Measurements from ENCODE around the gene AAR2.

The AAR2 gene

GRCh38 chr20:36214684-36215256 lies 21.5 kb upstream of the AAR2 start:
- TF ChIP-seq EZH2phosphoT487 (IDR thresholded peaks at IDR 0.05; ENCODE audit: borderline replicate concordance, low read length) (no peak), CTCF (IDR thresholded peaks at IDR 0.05; ENCODE audit: low read depth, low read length, poor library complexity, severe bottlenecking) (peak; percentile 71)
- Histone ChIP-seq H3K27ac (ENCODE audit: low read depth, low read length) (no peak overlapping the region), H3K36me3 (ENCODE audit: control insufficient read depth, low read length) (no peaks in the 10 kb centered on the region), H3K4me1 (ENCODE audit: control insufficient read depth, low read length) (no peaks in the 10 kb centered on the region), H3K4me3 (ENCODE audit: low read length) (no peak overlapping the region), H3K27me3 (ENCODE audit: control insufficient read depth, low read length) (no peaks in the 10 kb centered on the region), H4K20me1 (ENCODE audit: control insufficient read depth, insufficient read depth, low read depth, low read length) (no peaks in the 10 kb centered on the region), H3F3A (ENCODE audit: control insufficient read depth, insufficient read depth) (no peaks in the 10 kb centered on the region), H3K4me2 (ENCODE audit: low read length) (no peak overlapping the region), H3K9me3 (ENCODE audit: control insufficient read depth, insufficient read depth, low read length) (no peaks in the 10 kb centered on the region), H3K9me2 (replicated peaks; ENCODE audit: control insufficient read depth, low read length) (no peaks in the 10 kb centered on the region), H3K79me2 (ENCODE audit: control insufficient read depth, low read length) (no peaks in the 10 kb centered on the region)

- Histone ChIP-seq H3K9me3 (ENCODE audit: control insufficient read depth, insufficient read depth, low read length) (no peaks in the 10 kb centered on the region), H3K36me3 (ENCODE audit: control insufficient read depth, low read length) (no peaks in the 10 kb centered on the region), H3K4me1 (ENCODE audit: control insufficient read depth, low read length) (no peaks in the 10 kb centered on the region), H3K79me2 (ENCODE audit: control insufficient read depth, low read length) (no peaks in the 10 kb centered on the region), H4K20me1 (ENCODE audit: control insufficient read depth, insufficient read depth, low read depth, low read length) (no peaks in the 10 kb centered on the region), H3K27me3 (ENCODE audit: control insufficient read depth, low read length) (no peaks in the 10 kb centered on the region), H3K27ac (ENCODE audit: low read depth, low read length) (no peak overlapping the region), H3K9me2 (replicated peaks; ENCODE audit: control insufficient read depth, low read length) (no peaks in the 10 kb centered on the region), H3K4me3 (ENCODE audit: low read length) (no peak overlapping the region), H3K4me2 (ENCODE audit: low read length) (no peak overlapping the region), H3F3A (ENCODE audit: control insufficient read depth, insufficient read depth) (no peaks in the 10 kb centered on the region)
- TF ChIP-seq EZH2phosphoT487 (IDR thresholded peaks at IDR 0.05; ENCODE audit: borderline replicate concordance, low read length) (no peak), CTCF (IDR thresholded peaks at IDR 0.05; ENCODE audit: low read depth, low read length, poor library complexity, severe bottlenecking) (no peak)
Measured at GRCh38 chr20:36215778-36216177, 20.5 kb upstream of the AAR2 start.

- no peaks in the 10 kb centered on the region for H3K9me2 ChIP-seq (replicated peaks; ENCODE audit: control insufficient read depth, low read length)
- no peaks in the 10 kb centered on the region for H3F3A ChIP-seq (ENCODE audit: control insufficient read depth, insufficient read depth)
- H3K36me3 ChIP-seq (ENCODE audit: control insufficient read depth, low read length) = no peaks in the 10 kb centered on the region
- H3K27me3 ChIP-seq (ENCODE audit: control insufficient read depth, low read length) = no peaks in the 10 kb centered on the region
- no peak overlapping the region for H3K4me3 ChIP-seq (ENCODE audit: low read length)
- H4K20me1 ChIP-seq (ENCODE audit: control insufficient read depth, insufficient read depth, low read depth, low read length) = no peaks in the 10 kb centered on the region
- H3K27ac ChIP-seq (ENCODE audit: low read depth, low read length) = no peak overlapping the region
- no peak for TF ChIP-seq EZH2phosphoT487 (IDR thresholded peaks at IDR 0.05; ENCODE audit: borderline replicate concordance, low read length)
- no peak for TF ChIP-seq CTCF (IDR thresholded peaks at IDR 0.05; ENCODE audit: low read depth, low read length, poor library complexity, severe bottlenecking)
- no peaks in the 10 kb centered on the region for H3K79me2 ChIP-seq (ENCODE audit: control insufficient read depth, low read length)
- no peaks in the 10 kb centered on the region for H3K4me1 ChIP-seq (ENCODE audit: control insufficient read depth, low read length)
- H3K9me3 ChIP-seq (ENCODE audit: control insufficient read depth, insufficient read depth, low read length) = no peaks in the 10 kb centered on the region
- H3K4me2 ChIP-seq (ENCODE audit: low read length) = no peak overlapping the region
Measured at GRCh38 chr20:36216314-36217025, 19.8 kb upstream of the AAR2 start.

Measured in DOHH2 (cell line).